GM12864 (cell line): ENCODE results near the gene NCOA7.
A peak's percentile ranks its signal among the peaks of the same experiment; 100 is the strongest.

ENCODE experiments used
- DNase-seq: peaks from one replicate; pipeline ENCODE4 v3.0.0-alpha.2; 2011; ENCODE audit warnings: low read depth
- H3K4me3 ChIP-seq: 2 replicates; pipeline ENCODE4 v1.5.1; 2011; ENCODE audit warnings: mild to moderate bottlenecking, low read depth, low read length, control low read depth
- CTCF ChIP-seq: IDR thresholded peaks from 2 replicates; pipeline ENCODE4 v1.5.1; 2011; ENCODE audit warnings: low read depth, mild to moderate bottlenecking, moderate library complexity, low read length, control low read depth, inconsistent platforms; ENCODE audit errors: missing control alignments

The NCOA7 gene

GRCh38 chr6:125745281-125746018 is 45.3 kb upstream of the NCOA7 start:
- no peak for TF ChIP-seq CTCF
- H3K4me3 ChIP-seq = no peak overlapping the region
- DNase-seq = no peak

DNA sequence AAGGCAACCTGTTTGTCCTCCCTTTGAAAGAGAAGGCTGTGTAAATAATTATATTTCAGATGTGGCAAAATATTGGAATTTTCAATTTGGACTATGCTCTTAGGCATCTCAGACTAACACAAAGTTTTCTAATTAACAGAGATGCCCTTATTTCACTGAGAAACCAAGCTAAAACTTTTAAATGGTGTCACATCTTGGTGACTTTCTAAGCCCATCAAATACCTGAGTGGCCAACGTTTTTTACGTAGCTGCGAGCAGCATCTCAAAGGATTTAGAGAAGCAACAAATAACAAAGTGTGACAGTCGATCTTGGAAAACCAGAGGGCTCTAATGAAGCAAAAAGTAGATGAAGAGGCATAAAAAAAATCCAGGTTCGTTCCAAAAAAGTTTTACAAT is 44.7 kb upstream of the NCOA7 start:
- DNase-seq = no peak
- no peak overlapping the region for H3K4me3 ChIP-seq
- TF ChIP-seq CTCF = no peak

- H3K4me3 ChIP-seq = peak overlapping the region; percentile 78
These were observed 43.8 kb upstream of the NCOA7 start for GRCh38 chr6:125746731-125747588.

DNA sequence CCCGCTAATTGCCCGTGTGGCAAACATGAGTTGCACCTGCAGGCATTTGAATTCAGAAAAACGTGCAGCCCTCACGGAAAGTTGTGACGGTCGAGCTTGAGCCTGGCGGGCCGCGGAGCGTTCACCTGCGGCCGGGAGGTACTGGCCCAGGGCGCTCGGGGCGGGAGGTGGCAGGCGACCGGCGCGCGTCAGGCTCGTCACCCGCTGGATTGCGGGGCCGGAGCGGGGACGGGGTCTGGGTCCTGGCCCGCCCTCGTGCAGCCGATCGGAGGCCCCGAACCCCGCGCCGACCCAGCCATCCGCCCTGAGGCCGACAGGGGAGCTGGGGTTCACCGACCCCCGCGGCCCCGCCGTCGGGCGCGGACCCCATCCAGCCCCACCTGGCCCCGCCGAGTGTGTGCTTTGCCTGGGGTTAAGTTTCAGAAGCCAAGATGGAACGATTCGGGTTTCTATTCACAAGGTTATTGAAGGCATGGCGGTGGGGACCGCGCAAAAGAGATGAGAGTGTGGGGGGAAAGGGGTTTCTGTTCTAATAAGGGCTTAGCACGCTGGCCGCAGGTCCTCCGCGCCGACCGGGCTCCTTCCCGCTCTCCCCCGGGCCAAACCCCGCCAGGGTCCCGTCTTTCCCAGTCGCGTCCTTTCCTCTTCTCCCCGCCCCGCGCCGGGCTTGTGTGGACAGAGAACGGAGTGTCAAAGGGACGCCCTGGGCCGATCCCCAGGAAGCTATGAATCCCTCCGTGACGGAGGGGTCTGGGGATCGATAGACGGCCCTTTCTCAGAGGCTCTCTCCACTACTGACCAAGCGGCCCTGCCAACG is 43.0 kb upstream of the NCOA7 start:
- TF ChIP-seq CTCF = no peak
- no peak for DNase-seq
- peak overlapping the region; percentile 78 for H3K4me3 ChIP-seq

More at GRCh38 chr6:125746731-125747588, 43.8 kb upstream of the NCOA7 start:
- peak; percentile 4 for TF ChIP-seq CTCF
- peak; percentile 60 for DNase-seq

DNA sequence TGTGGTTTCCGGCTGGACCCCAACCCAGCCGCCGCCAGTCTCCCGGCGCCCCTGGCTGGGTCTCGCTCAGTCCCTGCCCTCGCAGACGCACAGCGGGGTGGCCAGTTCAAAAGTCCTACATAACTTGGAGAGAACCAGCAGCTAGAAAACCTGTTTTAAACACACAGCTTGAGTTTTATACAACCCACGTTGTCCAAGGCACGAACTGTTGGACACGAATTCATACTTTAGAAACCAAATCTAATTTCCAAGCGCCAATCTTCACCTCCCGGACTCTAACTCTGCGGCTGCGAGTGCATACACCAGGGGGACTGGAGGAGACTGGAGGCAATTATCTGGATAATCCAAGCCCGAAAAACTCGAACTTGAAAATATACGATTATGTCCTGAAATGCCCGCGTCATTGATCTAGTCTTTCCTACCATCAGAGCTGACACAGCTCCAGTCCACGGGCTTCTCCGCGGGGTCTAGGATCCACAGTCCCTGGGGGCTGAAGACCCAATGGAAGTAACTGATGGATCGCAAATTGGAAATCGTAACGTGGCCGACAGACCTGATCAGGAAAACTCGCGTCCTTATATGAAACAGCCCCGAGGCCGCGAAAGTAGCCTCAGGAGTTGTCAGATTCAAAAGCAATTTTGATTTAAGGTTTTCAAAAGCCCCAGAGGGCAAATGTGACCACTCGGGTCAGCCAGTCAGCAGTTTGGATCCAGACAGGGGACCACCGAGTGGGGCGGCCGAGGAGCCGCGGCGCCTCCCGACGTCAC is 42.2 kb upstream of the NCOA7 start:
- no peak for TF ChIP-seq CTCF
- peak overlapping the region; percentile 78 for H3K4me3 ChIP-seq
- no peak for DNase-seq

DNA sequence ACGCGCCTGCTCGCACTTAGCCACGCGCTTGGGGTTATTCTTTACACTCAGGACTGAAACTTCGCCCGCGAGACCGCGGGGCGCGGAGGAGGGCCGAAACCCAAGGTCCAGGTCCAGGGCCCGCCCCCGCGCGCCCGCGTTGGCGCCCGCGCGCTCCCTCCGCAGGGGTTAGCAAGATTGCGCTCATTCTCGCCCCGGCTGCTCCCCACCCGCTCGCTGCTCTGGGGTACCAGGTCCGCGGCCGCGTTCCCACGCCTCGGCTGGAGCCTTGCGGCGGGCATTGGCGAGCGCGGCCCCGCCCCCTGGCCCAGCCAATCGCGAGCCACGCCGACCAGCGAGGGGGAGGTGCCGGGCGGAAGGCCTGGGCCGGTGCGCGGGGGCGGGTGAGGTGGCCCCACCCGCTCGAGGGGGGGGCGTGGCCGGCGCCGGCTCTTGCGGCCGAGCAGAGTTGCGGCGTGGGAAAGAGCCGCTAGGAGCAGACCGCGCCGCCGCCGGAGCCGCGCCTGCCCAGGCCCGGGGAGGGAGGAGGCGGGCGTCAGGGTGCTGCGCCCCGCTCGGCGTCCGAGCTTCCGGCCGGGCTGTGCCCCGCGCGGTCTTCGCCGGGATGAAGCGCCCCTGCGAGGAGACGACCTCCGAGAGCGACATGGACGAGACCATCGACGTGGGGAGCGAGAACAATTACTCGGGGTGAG is 41.4 kb upstream of the NCOA7 start, which contains the start of gene HEY2:
Gene HEY2 (plus strand): TSS at position 460 of the 692 bp plus-strand sequence. CDS start 145 bp downstream, at position 605.
- DNase-seq = no peak
- TF ChIP-seq CTCF = no peak
- peak within 1 kb of the TSS; percentile 78 for H3K4me3 ChIP-seq
